T-helper 1 cell treated with Interleukin-12 subunit alpha and Interleukin-12 subunit beta and Interleukin-4 antibody, amounts not matched to agents 30 μg/mL and 1 μg/mL, for 36 hours (primary cell): ENCODE results near the gene CCRL2.

Source experiments
- H3K27ac Mint-ChIP-seq: one replicate; pipeline ENCODE4 v1.8.0; 2021; ENCODE audit warnings: mild to moderate bottlenecking, mixed read lengths
- H3K27me3 Mint-ChIP-seq: one replicate; pipeline ENCODE4 v1.8.0; 2021; ENCODE audit warnings: low read depth, mixed read lengths
- H3K36me3 Mint-ChIP-seq: one replicate; pipeline ENCODE4 v1.8.0; 2021; ENCODE audit warnings: low read depth, mixed read lengths
- H3K4me1 Mint-ChIP-seq: one replicate; pipeline ENCODE4 v1.8.0; 2021; ENCODE audit warnings: low read depth, mixed read lengths
- H3K4me3 Mint-ChIP-seq: one replicate; pipeline ENCODE4 v1.8.0; 2021; ENCODE audit warnings: mild to moderate bottlenecking, moderate library complexity, mixed read lengths
- H3K9me3 Mint-ChIP-seq: one replicate; pipeline ENCODE4 v1.8.0; 2021; ENCODE audit warnings: mixed read lengths

CCRL2 gene

GRCh38 chr3:46405301-46406019, 1.6 kb upstream of the CCRL2 start:
- peaks cover 31% of the 10 kb centered on the region for H3K4me1 Mint-ChIP-seq
- no peak overlapping the region for H3K4me3 Mint-ChIP-seq
- no peak overlapping the region for H3K27ac Mint-ChIP-seq
- peaks cover 20% of the 10 kb centered on the region for H3K27me3 Mint-ChIP-seq
- H3K9me3 Mint-ChIP-seq = peaks cover 4% of the 10 kb centered on the region
- H3K36me3 Mint-ChIP-seq = peaks cover 16% of the 10 kb centered on the region

- Mint-ChIP-seq H3K27me3 (peaks cover 20% of the 10 kb centered on the region), H3K27ac (peak overlapping the region; percentile 91), H3K4me3 (no peak overlapping the region), H3K4me1 (peaks cover 31% of the 10 kb centered on the region), H3K9me3 (peaks cover 4% of the 10 kb centered on the region), H3K36me3 (peaks cover 16% of the 10 kb centered on the region)
Observed at GRCh38 chr3:46406443-46406787, 644 bp upstream of the CCRL2 start.

DNA sequence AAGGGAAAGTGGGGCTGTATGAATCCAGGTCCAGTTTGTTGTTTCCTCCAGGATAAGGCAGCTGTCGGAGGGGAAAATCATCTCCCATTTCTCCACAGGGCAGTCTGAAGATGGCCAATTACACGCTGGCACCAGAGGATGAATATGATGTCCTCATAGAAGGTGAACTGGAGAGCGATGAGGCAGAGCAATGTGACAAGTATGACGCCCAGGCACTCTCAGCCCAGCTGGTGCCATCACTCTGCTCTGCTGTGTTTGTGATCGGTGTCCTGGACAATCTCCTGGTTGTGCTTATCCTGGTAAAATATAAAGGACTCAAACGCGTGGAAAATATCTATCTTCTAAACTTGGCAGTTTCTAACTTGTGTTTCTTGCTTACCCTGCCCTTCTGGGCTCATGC, 911 bp downstream of the CCRL2 start:
- peaks cover 13% of the 10 kb centered on the region for H3K36me3 Mint-ChIP-seq
- peak overlapping the region; percentile 91 for H3K27ac Mint-ChIP-seq
- H3K27me3 Mint-ChIP-seq = peaks cover 16% of the 10 kb centered on the region
- peaks cover 31% of the 10 kb centered on the region for H3K4me1 Mint-ChIP-seq
- peak overlapping the region; percentile 80 for H3K4me3 Mint-ChIP-seq
- H3K9me3 Mint-ChIP-seq = peaks cover 2% of the 10 kb centered on the region

- Mint-ChIP-seq H3K36me3 (peaks cover 13% of the 10 kb centered on the region), H3K4me3 (no peak overlapping the region), H3K4me1 (peaks cover 31% of the 10 kb centered on the region), H3K27me3 (peaks cover 7% of the 10 kb centered on the region), H3K9me3 (no peaks in the 10 kb centered on the region), H3K27ac (peak overlapping the region; percentile 41)
Observed at GRCh38 chr3:46408853-46409252, 1.8 kb downstream of the CCRL2 start.

DNA sequence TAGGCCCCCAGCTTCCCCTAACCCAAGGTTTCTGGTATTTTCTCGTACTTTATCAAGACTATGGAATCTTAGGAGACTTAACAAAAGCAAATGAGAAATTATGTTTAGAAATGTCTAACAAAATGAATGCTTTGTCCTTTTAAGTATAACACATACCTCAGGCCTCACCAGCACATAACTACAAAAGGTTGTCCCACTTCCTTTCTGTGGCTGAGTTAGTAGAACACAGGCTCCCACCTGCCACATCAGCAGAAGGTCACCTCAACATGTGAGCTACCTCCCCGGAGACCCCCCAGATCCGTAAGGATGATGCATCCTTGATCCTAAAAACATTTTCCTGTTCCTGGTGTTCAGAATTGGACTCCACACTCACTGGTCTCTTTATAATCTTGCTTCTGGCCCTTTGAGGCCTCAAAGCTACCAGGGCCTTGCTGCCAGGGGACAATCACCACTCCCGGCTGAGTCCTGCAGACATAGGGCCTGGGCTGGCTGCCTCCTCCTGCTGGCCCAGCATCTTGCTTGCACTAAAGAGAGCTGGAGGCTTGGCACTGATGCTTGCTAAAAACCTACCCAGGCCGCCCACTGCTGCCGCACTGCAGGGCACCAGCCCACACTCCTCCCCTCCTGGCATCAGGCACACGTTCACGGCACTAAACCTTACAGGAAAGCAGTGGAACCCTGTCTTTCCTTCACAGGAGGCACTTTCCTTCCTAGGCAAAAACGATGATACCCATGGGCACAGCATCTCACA, 2.9 kb downstream of the CCRL2 start:
- Mint-ChIP-seq H3K27me3 (peaks cover 9% of the 10 kb centered on the region), H3K4me3 (peak overlapping the region; percentile 26)

DNA sequence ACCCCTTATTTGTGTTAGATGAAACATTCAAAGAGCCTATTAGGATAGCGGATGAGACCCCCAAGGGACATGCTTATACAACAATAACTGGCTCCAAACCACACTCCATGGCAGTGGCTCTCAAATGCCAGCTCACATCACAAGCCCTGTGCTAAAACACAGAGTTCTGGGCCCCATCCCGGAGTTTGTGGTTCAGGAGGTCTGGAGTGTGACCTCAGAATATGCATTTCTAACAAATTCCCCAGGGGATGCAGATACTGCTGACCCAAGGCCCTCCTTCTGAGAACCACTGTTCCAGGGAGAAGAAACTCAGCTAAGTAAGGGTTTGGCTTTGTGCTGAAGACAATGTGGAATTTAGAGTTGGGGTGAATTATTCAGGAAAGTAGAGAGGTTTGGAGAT, 3.6 kb downstream of the CCRL2 start:
- Mint-ChIP-seq H3K9me3 (no peaks in the 10 kb centered on the region), H3K27ac (no peak overlapping the region), H3K4me3 (no peak overlapping the region), H3K36me3 (peaks cover 13% of the 10 kb centered on the region), H3K27me3 (peaks cover 10% of the 10 kb centered on the region), H3K4me1 (peaks cover 31% of the 10 kb centered on the region)

More for the DNA sequence above, 2.9 kb downstream of the CCRL2 start:
- no peaks in the 10 kb centered on the region for H3K9me3 Mint-ChIP-seq
- H3K4me1 Mint-ChIP-seq = peaks cover 31% of the 10 kb centered on the region
- H3K36me3 Mint-ChIP-seq = peaks cover 13% of the 10 kb centered on the region
- H3K27ac Mint-ChIP-seq = no peak overlapping the region

DNA sequence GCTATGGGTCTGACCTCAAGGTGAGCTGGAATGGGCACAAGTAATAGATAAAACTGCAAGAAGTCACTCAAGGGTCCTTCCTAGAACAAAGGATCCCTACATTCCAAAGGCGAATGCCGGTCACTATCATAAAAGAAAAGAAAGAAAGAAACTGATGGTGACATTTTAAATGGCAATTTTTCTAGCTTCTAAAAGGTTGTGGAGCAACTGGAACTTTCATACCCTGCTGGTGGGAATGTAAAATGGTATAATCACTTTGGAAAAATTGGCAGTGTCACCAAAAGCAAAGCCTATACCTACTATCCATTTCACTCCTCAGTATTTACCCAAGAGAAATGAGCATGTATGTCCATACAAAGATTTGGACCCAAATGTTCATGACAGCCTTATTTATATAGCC, 4.2 kb downstream of the CCRL2 start:
- Mint-ChIP-seq H3K27me3 (peaks cover 10% of the 10 kb centered on the region), H3K27ac (no peak overlapping the region), H3K4me1 (peaks cover 31% of the 10 kb centered on the region), H3K9me3 (no peaks in the 10 kb centered on the region), H3K4me3 (no peak overlapping the region), H3K36me3 (peaks cover 13% of the 10 kb centered on the region)

DNA sequence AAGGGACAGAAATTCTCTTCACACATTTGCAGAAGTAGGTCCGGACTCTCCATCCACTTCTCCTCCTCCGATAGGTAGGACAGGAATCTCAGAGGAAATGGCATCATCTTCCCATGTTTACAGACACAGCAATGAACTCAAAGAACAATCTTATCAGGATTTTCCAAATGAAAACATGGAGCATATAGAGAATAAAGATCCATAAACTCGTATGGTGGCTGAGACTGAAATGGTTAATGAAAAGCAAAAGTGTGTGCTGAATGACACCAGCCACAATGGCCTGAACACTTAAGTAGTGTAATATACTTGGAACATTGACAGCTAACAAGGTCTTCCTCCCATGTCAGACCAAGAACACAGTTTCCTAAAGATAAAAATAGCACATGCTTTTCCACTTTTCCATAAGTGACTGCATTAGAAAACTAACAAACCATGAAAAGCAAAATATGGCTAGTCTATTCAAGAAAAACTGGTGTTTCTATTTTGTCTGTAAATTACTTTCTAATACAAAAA, 5.8 kb downstream of the CCRL2 start:
- Mint-ChIP-seq H3K27ac (no peak overlapping the region), H3K4me1 (peaks cover 16% of the 10 kb centered on the region)

GRCh38 chr3:46413951-46414350, 6.9 kb downstream of the CCRL2 start:
- Mint-ChIP-seq H3K9me3 (no peaks in the 10 kb centered on the region), H3K4me3 (no peak overlapping the region), H3K27ac (no peak overlapping the region), H3K36me3 (peaks cover 1% of the 10 kb centered on the region), H3K4me1 (peaks cover 9% of the 10 kb centered on the region), H3K27me3 (peaks cover 5% of the 10 kb centered on the region)

More for the DNA sequence above, 5.8 kb downstream of the CCRL2 start:
- no peak overlapping the region for H3K4me3 Mint-ChIP-seq
- no peaks in the 10 kb centered on the region for H3K9me3 Mint-ChIP-seq
- peaks cover 9% of the 10 kb centered on the region for H3K36me3 Mint-ChIP-seq
- H3K27me3 Mint-ChIP-seq = peaks cover 5% of the 10 kb centered on the region

- Mint-ChIP-seq H3K4me3 (no peak overlapping the region), H3K9me3 (no peaks in the 10 kb centered on the region), H3K4me1 (peaks cover 5% of the 10 kb centered on the region), H3K27me3 (peaks cover 5% of the 10 kb centered on the region), H3K36me3 (no peaks in the 10 kb centered on the region), H3K27ac (no peak overlapping the region)
Observed at GRCh38 chr3:46414739-46415138, 7.7 kb downstream of the CCRL2 start.

DNA sequence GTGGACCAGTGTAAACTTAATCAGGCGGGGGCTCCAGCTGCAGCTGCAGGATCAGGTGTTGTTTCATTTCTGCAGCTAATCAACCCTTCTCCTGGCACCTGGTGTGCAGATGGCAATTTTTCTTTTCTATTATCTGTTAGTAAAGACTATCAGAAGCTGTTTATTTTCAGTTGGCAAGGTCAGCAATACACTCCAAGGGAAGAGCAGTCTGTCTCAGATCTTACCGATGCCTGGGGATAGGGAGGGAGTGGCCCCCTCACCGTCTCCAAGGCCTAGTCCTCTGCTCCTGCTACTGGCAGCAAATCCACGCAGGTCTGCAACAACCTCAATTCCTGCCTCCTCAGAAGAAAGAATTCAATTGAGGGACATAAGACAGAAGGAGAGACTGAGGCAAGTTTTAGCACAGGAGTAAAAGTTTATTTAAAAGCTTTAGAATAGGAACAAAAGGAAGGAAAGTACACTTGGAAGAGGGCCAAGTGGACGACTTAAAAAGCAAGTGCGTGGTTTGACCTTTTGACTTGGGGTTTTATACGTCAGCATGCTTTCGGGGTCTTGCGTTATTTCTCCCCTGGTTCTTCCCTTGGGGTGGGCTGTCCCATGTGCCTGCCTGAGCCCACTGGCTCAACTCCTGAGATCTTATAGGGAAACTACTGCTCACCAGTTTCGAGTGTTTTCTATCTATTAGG, 9.2 kb downstream of the CCRL2 start:
- Mint-ChIP-seq H3K27me3 (peaks cover 5% of the 10 kb centered on the region), H3K9me3 (no peaks in the 10 kb centered on the region), H3K4me1 (no peaks in the 10 kb centered on the region), H3K4me3 (no peak overlapping the region), H3K36me3 (no peaks in the 10 kb centered on the region), H3K27ac (no peak overlapping the region)

GRCh38 chr3:46416811-46417510, 9.9 kb downstream of the CCRL2 start:
- no peaks in the 10 kb centered on the region for H3K9me3 Mint-ChIP-seq
- no peak overlapping the region for H3K4me3 Mint-ChIP-seq
- peaks cover 5% of the 10 kb centered on the region for H3K27me3 Mint-ChIP-seq
- H3K27ac Mint-ChIP-seq = no peak overlapping the region
- no peaks in the 10 kb centered on the region for H3K4me1 Mint-ChIP-seq
- no peaks in the 10 kb centered on the region for H3K36me3 Mint-ChIP-seq

DNA sequence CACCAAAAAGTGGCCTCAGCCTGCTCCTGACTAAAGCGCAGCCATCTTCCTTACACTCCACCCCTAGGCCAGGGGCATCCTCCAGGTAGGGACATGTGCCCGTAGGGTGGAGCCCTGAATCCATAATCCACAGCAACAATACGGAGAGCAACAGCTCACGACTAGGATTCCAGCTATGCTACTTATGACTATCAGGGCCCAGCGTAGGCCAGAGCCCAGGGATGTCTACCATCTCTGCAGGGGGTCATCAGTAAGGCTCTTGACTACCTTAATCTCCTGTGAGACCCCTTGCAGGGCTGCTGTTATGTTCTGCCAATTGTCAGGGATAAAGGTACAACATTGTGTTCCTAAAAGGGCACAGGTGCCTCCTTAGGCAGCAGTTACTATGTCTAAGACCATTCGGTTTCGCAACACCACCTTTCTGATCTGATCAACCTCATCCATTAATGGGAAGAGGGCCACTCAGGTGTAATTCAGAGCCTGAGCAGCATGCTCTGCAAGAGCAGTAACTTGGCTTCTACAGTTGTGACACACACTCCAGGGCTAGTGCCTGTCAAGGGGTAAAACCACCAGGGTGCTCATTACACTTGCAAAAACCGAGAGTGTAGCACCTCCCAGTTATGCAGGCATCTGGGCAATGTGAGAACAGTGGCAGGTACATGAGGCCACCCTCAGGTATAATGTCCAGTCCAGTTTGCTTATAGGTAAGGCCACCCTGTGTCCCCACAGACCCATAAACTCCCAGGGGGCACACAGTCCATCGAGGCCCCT, 11.0 kb downstream of the CCRL2 start:
- H3K27ac Mint-ChIP-seq = no peak overlapping the region
- H3K9me3 Mint-ChIP-seq = no peaks in the 10 kb centered on the region

GRCh38 chr3:46419816-46420215, 12.8 kb downstream of the CCRL2 start:
- Mint-ChIP-seq H3K4me3 (no peak overlapping the region), H3K27me3 (peaks cover 2% of the 10 kb centered on the region), H3K4me1 (no peaks in the 10 kb centered on the region)

More for the DNA sequence above, 11.0 kb downstream of the CCRL2 start:
- Mint-ChIP-seq H3K4me3 (no peak overlapping the region), H3K27me3 (peaks cover 5% of the 10 kb centered on the region), H3K36me3 (no peaks in the 10 kb centered on the region), H3K4me1 (no peaks in the 10 kb centered on the region)

More at GRCh38 chr3:46419816-46420215, 12.8 kb downstream of the CCRL2 start:
- Mint-ChIP-seq H3K36me3 (no peaks in the 10 kb centered on the region), H3K9me3 (no peaks in the 10 kb centered on the region), H3K27ac (no peak overlapping the region)
